Measurements from ENCODE around the gene PUS3.
"Not testable (repeated sequence)": the region's sequence is repeated elsewhere in the genome, so short reads cannot be mapped to it uniquely, and the experiment has no call there.

The PUS3 gene

GRCh38 chr11:125872138-125872491 is 30.9 kb downstream of the PUS3 start:
- no peaks in the 10 kb centered on the region for H3F3A ChIP-seq (ENCODE audit: insufficient read depth)
- no peaks in the 10 kb centered on the region for H3K36me3 ChIP-seq (ENCODE audit: low read length)
- H2AFZ ChIP-seq (ENCODE audit: low read depth, low read length, severe bottlenecking), result no peak overlapping the region
- no peak overlapping the region for H3K4me2 ChIP-seq (ENCODE audit: low read depth, low read length, poor library complexity, severe bottlenecking)
- H3K9me2 ChIP-seq (replicated peaks; ENCODE audit: insufficient read depth, low read length), result no peaks in the 10 kb centered on the region
- no peaks in the 10 kb centered on the region for H3K79me2 ChIP-seq (ENCODE audit: insufficient read depth, low read length)
- no peaks in the 10 kb centered on the region for H4K20me1 ChIP-seq (ENCODE audit: low read depth, low read length)
- H3K9me3 ChIP-seq (ENCODE audit: insufficient read depth, low read length), result no peaks in the 10 kb centered on the region
- no peak overlapping the region for H3K4me3 ChIP-seq (ENCODE audit: insufficient read depth, low read length, poor library complexity, severe bottlenecking)
- H3K9ac ChIP-seq (ENCODE audit: low read length), result no peak overlapping the region
- no peaks in the 10 kb centered on the region for H3K27me3 ChIP-seq (ENCODE audit: low read length)
- TF ChIP-seq EZH2phosphoT487 (conservative IDR thresholded peaks at IDR 0.05; ENCODE audit: low read length), result no peak
- no peak for TF ChIP-seq CTCF (IDR thresholded peaks at IDR 0.05; ENCODE audit: insufficient read depth, low read length, poor library complexity, severe bottlenecking)
- H3K27ac ChIP-seq (ENCODE audit: low read depth, low read length), result no peak overlapping the region

GRCh38 chr11:125871391-125872137 is 31.4 kb downstream of the PUS3 start:
- no peaks in the 10 kb centered on the region for H3K9me3 ChIP-seq (ENCODE audit: insufficient read depth, low read length)
- no peak overlapping the region for H3K27ac ChIP-seq (ENCODE audit: low read depth, low read length)
- H3K4me3 ChIP-seq (ENCODE audit: insufficient read depth, low read length, poor library complexity, severe bottlenecking), result no peak overlapping the region
- H3K79me2 ChIP-seq (ENCODE audit: insufficient read depth, low read length), result no peaks in the 10 kb centered on the region
- H3F3A ChIP-seq (ENCODE audit: insufficient read depth), result no peaks in the 10 kb centered on the region
- H3K9ac ChIP-seq (ENCODE audit: low read length), result no peak overlapping the region
- no peaks in the 10 kb centered on the region for H3K9me2 ChIP-seq (replicated peaks; ENCODE audit: insufficient read depth, low read length)
- no peak overlapping the region for H2AFZ ChIP-seq (ENCODE audit: low read depth, low read length, severe bottlenecking)
- no peaks in the 10 kb centered on the region for H4K20me1 ChIP-seq (ENCODE audit: low read depth, low read length)
- no peaks in the 10 kb centered on the region for H3K36me3 ChIP-seq (ENCODE audit: low read length)
- H3K4me2 ChIP-seq (ENCODE audit: low read depth, low read length, poor library complexity, severe bottlenecking), result no peak overlapping the region
- no peaks in the 10 kb centered on the region for H3K27me3 ChIP-seq (ENCODE audit: low read length)
- TF ChIP-seq EZH2phosphoT487 (conservative IDR thresholded peaks at IDR 0.05; ENCODE audit: low read length) (no peak), CTCF (IDR thresholded peaks at IDR 0.05; ENCODE audit: insufficient read depth, low read length, poor library complexity, severe bottlenecking) (peak; percentile 24)

- no peaks in the 10 kb centered on the region for H3K9me2 ChIP-seq (replicated peaks; ENCODE audit: insufficient read depth, low read length)
- no peaks in the 10 kb centered on the region for H4K20me1 ChIP-seq (ENCODE audit: low read depth, low read length)
- H3K4me3 ChIP-seq (ENCODE audit: insufficient read depth, low read length, poor library complexity, severe bottlenecking), result no peak overlapping the region
- no peak overlapping the region for H3K4me2 ChIP-seq (ENCODE audit: low read depth, low read length, poor library complexity, severe bottlenecking)
- no peak for TF ChIP-seq EZH2phosphoT487 (conservative IDR thresholded peaks at IDR 0.05; ENCODE audit: low read length)
- TF ChIP-seq CTCF (IDR thresholded peaks at IDR 0.05; ENCODE audit: insufficient read depth, low read length, poor library complexity, severe bottlenecking), result no peak
- no peak overlapping the region for H3K27ac ChIP-seq (ENCODE audit: low read depth, low read length)
- H3K9me3 ChIP-seq (ENCODE audit: insufficient read depth, low read length), result no peaks in the 10 kb centered on the region
- H3F3A ChIP-seq (ENCODE audit: insufficient read depth), result no peaks in the 10 kb centered on the region
- H3K9ac ChIP-seq (ENCODE audit: low read length), result no peak overlapping the region
- H3K79me2 ChIP-seq (ENCODE audit: insufficient read depth, low read length), result no peaks in the 10 kb centered on the region
- no peak overlapping the region for H2AFZ ChIP-seq (ENCODE audit: low read depth, low read length, severe bottlenecking)
- H3K27me3 ChIP-seq (ENCODE audit: low read length), result no peaks in the 10 kb centered on the region
- H3K36me3 ChIP-seq (ENCODE audit: low read length), result no peaks in the 10 kb centered on the region
Measured at GRCh38 chr11:125869521-125869920, 33.5 kb downstream of the PUS3 start.

- not testable (repeated sequence) for H3K9me3 ChIP-seq (ENCODE audit: insufficient read depth, low read length); H3K4me3 ChIP-seq (ENCODE audit: insufficient read depth, low read length, poor library complexity, severe bottlenecking); H2AFZ ChIP-seq (ENCODE audit: low read depth, low read length, severe bottlenecking); H3K9me2 ChIP-seq (replicated peaks; ENCODE audit: insufficient read depth, low read length); H3F3A ChIP-seq (ENCODE audit: insufficient read depth); H3K9ac ChIP-seq (ENCODE audit: low read length); H3K27ac ChIP-seq (ENCODE audit: low read depth, low read length); H3K4me2 ChIP-seq (ENCODE audit: low read depth, low read length, poor library complexity, severe bottlenecking); H3K27me3 ChIP-seq (ENCODE audit: low read length); H3K79me2 ChIP-seq (ENCODE audit: insufficient read depth, low read length); H4K20me1 ChIP-seq (ENCODE audit: low read depth, low read length); H3K36me3 ChIP-seq (ENCODE audit: low read length)
Measured at GRCh38 chr11:125865354-125865753, 37.7 kb downstream of the PUS3 start.

- not testable (repeated sequence) for H3K79me2 ChIP-seq (ENCODE audit: insufficient read depth, low read length); H3K4me3 ChIP-seq (ENCODE audit: insufficient read depth, low read length, poor library complexity, severe bottlenecking); H3K9me2 ChIP-seq (replicated peaks; ENCODE audit: insufficient read depth, low read length); H3K9me3 ChIP-seq (ENCODE audit: insufficient read depth, low read length); H4K20me1 ChIP-seq (ENCODE audit: low read depth, low read length); H3K9ac ChIP-seq (ENCODE audit: low read length); H3K36me3 ChIP-seq (ENCODE audit: low read length); H3F3A ChIP-seq (ENCODE audit: insufficient read depth); H2AFZ ChIP-seq (ENCODE audit: low read depth, low read length, severe bottlenecking); H3K27ac ChIP-seq (ENCODE audit: low read depth, low read length); H3K27me3 ChIP-seq (ENCODE audit: low read length); H3K4me2 ChIP-seq (ENCODE audit: low read depth, low read length, poor library complexity, severe bottlenecking)
Measured at GRCh38 chr11:125862786-125863185, 40.2 kb downstream of the PUS3 start.

GRCh38 chr11:125857670-125858069 is 45.3 kb downstream of the PUS3 start:
- not testable (repeated sequence) for H2AFZ ChIP-seq (ENCODE audit: low read depth, low read length, severe bottlenecking)

More at GRCh38 chr11:125857670-125858069, 45.3 kb downstream of the PUS3 start:
- not testable (repeated sequence) for H3F3A ChIP-seq (ENCODE audit: insufficient read depth); H3K4me2 ChIP-seq (ENCODE audit: low read depth, low read length, poor library complexity, severe bottlenecking); H3K9me2 ChIP-seq (replicated peaks; ENCODE audit: insufficient read depth, low read length); H3K9me3 ChIP-seq (ENCODE audit: insufficient read depth, low read length); H3K4me3 ChIP-seq (ENCODE audit: insufficient read depth, low read length, poor library complexity, severe bottlenecking); H3K79me2 ChIP-seq (ENCODE audit: insufficient read depth, low read length); H4K20me1 ChIP-seq (ENCODE audit: low read depth, low read length); H3K27me3 ChIP-seq (ENCODE audit: low read length); H3K9ac ChIP-seq (ENCODE audit: low read length); H3K36me3 ChIP-seq (ENCODE audit: low read length); H3K27ac ChIP-seq (ENCODE audit: low read depth, low read length)
